ENCODE results near the gene SOWAHC.

DNA sequence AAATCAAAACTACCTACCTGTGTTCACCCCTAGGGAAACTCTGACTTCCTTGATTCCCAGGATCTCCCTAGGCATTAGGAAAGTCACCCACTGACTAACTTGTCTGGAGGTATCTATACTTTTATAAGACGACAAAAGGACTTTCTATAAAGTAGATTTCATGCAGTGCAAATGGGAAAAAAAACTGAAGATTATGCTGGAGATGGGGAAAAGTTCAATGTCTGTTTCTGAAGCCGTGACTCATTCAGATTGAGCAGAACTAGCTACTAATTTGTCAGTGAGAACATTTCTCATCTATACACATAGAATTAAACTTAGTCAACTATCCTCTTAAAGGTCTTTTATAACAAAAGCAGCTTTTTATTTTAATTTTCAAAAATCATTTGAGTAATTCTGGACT lies 6.4 kb upstream of the SOWAHC start:
- TF ChIP-seq, protein P1, sequence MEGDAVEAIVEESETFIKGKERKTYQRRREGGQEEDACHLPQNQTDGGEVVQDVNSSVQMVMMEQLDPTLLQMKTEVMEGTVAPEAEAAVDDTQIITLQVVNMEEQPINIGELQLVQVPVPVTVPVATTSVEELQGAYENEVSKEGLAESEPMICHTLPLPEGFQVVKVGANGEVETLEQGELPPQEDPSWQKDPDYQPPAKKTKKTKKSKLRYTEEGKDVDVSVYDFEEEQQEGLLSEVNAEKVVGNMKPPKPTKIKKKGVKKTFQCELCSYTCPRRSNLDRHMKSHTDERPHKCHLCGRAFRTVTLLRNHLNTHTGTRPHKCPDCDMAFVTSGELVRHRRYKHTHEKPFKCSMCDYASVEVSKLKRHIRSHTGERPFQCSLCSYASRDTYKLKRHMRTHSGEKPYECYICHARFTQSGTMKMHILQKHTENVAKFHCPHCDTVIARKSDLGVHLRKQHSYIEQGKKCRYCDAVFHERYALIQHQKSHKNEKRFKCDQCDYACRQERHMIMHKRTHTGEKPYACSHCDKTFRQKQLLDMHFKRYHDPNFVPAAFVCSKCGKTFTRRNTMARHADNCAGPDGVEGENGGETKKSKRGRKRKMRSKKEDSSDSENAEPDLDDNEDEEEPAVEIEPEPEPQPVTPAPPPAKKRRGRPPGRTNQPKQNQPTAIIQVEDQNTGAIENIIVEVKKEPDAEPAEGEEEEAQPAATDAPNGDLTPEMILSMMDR (IDR thresholded peaks at IDR 0.05), result no peak
- TF ChIP-seq POLR2A (IDR thresholded peaks at IDR 0.05) (no peak), POLR2AphosphoS5 (IDR thresholded peaks at IDR 0.05) (no peak), EP300 (IDR thresholded peaks at IDR 0.05; ENCODE audit: low read depth) (no peak)
